Measurements from ENCODE around the gene PNISR.

PNISR gene

DNA sequence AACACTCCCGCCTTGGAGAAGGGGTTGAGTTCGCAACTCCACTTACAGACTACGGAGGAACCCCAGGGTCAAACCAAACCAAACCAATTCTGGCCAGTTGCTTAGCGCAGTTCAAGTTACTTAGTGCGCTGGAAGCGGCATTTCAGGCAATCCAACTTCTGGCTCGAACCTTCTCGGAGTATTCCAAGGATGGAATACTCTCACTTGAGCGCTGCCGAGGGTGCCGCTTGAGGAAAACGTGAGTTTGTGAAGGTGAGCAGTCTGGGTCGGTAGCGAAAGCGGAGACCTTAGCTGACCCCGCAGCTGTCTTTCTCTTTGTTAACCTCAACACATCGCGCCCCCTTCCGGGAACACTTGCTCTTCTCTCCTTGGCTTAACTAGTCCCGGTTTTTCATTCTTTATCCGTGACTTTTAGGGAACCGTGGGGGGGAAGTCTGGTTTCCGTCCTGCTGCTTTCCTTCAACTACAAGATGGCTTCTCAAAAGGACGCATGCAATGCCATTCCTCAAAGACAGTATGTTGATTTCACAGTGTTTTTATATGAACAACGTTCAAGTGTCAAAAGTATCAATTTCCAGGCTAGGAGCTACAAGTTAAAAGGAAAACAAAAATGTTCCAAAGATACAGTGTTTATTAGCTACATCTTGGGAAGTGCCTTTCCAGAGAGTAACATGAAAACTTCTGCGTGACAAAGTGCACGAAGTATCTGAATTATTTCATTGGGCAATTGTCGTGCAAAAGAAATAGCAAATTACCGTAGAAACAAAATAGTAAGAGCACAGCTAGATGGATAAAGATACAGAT, 741 bp upstream of the PNISR start:
- peak overlapping the region; percentile 92 to 94 for H3K4me3 ChIP-seq (replicated peaks in 1 of 2; ENCODE audit: low read depth in 2 of 2, low read length in 2 of 2)
- TF ChIP-seq, protein P1, sequence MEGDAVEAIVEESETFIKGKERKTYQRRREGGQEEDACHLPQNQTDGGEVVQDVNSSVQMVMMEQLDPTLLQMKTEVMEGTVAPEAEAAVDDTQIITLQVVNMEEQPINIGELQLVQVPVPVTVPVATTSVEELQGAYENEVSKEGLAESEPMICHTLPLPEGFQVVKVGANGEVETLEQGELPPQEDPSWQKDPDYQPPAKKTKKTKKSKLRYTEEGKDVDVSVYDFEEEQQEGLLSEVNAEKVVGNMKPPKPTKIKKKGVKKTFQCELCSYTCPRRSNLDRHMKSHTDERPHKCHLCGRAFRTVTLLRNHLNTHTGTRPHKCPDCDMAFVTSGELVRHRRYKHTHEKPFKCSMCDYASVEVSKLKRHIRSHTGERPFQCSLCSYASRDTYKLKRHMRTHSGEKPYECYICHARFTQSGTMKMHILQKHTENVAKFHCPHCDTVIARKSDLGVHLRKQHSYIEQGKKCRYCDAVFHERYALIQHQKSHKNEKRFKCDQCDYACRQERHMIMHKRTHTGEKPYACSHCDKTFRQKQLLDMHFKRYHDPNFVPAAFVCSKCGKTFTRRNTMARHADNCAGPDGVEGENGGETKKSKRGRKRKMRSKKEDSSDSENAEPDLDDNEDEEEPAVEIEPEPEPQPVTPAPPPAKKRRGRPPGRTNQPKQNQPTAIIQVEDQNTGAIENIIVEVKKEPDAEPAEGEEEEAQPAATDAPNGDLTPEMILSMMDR (IDR thresholded peaks at IDR 0.05; ENCODE audit: low read depth, low read length), result peak; percentile 39
- peak; percentile 87 to 93 for DNase-seq (ENCODE audit: low read depth in 2 of 2)

DNA sequence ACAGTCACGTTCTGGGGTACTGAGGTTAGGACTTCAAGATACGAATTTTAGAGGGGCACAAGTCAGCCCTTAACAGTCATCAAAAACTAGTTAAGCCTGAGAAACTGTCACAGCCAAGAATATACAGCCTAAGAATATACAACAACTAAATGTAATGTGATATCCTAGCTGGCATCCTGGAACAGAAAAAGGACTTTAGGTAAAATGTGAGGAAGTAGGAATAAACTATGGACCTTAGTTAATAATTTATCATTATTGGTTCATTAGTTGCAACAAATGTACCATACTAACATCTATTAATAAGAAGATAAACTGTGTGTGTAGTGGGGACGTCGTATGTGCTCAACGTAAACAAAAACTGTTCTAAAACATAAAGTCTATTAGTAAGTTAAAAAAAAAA, 1.1 kb downstream of the PNISR start:
- TF ChIP-seq, protein P1 (IDR thresholded peaks at IDR 0.05; ENCODE audit: low read depth, low read length), result no peak
- DNase-seq (ENCODE audit: low read depth in 2 of 2), result no peak
- peak overlapping the region; percentile 92 to 94 for H3K4me3 ChIP-seq (replicated peaks in 1 of 2; ENCODE audit: low read depth in 2 of 2, low read length in 2 of 2)

DNA sequence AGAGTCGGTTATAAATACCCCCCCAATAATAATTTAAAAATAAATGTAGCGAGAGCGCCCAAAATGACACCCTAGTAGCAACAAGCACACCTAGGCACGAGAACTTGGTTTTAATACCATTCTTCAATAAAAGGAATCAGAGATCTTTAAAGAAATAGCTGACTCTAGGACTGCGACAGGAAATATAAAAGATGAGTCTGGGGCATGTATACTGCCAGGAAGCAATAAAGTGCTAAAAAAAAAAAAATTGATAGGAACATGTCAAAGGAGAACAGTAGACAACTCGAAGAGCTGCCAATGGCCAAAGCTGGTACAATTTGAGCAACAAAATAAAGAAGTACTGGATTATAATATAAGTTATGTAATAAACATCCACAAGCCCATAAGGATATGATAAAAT, 2.2 kb downstream of the PNISR start:
- TF ChIP-seq, protein P1 (IDR thresholded peaks at IDR 0.05; ENCODE audit: low read depth, low read length), result no peak
- DNase-seq (ENCODE audit: low read depth in 2 of 2), result no peak
- H3K4me3 ChIP-seq (replicated peaks in 1 of 2; ENCODE audit: low read depth in 2 of 2, low read length in 2 of 2), result no peak overlapping the region

DNA sequence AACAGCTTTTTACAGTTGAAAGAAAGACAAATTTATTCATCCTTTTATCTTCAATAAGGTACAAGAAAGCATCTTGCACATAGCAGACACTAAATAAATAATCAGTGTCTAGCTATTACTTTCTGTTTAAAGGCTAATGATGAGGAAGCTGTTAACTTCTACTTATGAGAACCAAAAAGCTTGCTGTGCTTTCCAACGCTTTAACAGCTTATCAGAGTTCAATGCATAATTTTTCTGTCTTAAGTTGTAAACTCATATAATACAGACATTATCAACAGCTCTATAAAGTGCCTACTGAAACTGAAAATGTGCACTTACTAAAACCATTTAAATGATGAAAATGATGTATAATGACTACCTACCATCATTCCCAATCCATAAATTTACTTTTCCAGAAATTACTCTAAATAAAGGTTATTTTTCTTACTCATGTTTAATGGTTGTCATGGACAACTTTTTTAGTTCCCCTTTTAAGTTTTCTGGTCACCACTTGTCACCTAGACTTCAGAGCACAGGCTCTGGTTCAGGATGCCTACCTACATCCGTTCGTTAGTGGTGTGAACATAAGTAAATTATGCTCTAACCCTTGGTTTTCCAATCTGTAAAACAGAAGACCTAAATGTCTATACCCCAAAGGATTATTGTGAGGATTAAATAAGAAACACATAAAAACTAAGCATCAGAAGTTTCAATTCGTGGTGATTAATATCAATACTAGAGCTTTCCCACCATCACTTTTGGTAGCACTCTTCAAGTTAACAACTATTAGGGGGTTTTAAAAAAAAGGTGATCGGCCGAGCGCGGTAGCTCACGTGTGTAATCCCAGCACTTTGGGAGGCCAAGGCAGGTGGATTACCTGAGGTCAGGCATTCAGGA, 8.0 kb downstream of the PNISR start:
- no peak overlapping the region for H3K4me3 ChIP-seq (replicated peaks in 1 of 2; ENCODE audit: low read depth in 2 of 2, low read length in 2 of 2)
- TF ChIP-seq, protein P1 (IDR thresholded peaks at IDR 0.05; ENCODE audit: low read depth, low read length), result no peak
- no peak for DNase-seq (ENCODE audit: low read depth in 2 of 2)

DNA sequence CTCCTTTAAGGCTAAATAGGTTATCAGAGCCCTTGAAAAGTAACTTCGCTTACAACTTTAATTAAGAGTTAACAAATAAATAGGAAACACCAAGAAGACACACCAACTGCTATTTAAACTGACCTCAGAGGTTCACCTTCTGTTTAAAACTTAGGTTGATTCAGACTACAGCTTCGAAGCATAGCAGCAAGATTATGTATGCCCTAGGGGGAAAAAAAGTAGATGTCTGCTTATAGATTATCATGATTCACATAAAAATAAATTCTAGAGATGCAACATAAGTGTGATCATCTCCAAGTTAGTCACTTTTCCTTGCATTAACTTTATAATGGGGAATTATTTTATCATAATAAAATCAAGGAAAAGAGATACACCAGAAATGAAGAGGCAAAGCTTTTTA, 8.9 kb downstream of the PNISR start:
- DNase-seq (ENCODE audit: low read depth in 2 of 2), result no peak
- no peak overlapping the region for H3K4me3 ChIP-seq (replicated peaks in 1 of 2; ENCODE audit: low read depth in 2 of 2, low read length in 2 of 2)
- TF ChIP-seq, protein P1 (IDR thresholded peaks at IDR 0.05; ENCODE audit: low read depth, low read length), result no peak

DNA sequence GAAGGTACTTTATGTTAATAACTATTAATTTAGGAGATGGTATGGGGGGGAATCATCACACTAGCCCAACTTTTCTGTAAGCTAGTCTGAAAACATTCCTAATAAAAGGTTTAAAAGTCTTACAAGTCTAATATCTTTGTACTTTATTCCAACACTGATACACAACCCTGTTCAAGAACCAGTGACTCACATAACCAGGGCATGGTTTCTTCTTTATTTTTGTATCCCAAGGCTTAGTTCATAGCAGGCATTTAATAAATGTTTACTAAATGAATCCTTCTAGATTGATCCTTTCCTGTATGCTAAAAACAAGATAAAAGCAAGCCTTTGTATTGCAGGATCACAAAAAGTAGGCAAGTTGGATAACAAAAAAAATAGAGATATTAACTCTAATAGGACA, 9.7 kb downstream of the PNISR start:
- no peak overlapping the region for H3K4me3 ChIP-seq (replicated peaks in 1 of 2; ENCODE audit: low read depth in 2 of 2, low read length in 2 of 2)
- DNase-seq (ENCODE audit: low read depth in 2 of 2), result peak in 1 of 2 donors; percentile 12
- TF ChIP-seq, protein P1 (IDR thresholded peaks at IDR 0.05; ENCODE audit: low read depth, low read length), result no peak

Measured in cardiac fibroblast (primary cell).